Right forelimb (tissue), 1 donor: ENCODE data around the gene PRPF18.

Experiments used
- DNase-seq: peaks from one replicate; pipeline ENCODE4 v3.0.0-alpha.2; 2018

Gene PRPF18

GRCh38 chr10:13644866-13645265 is 58.1 kb downstream of the PRPF18 start:
- DNase-seq, result no peak

DNA sequence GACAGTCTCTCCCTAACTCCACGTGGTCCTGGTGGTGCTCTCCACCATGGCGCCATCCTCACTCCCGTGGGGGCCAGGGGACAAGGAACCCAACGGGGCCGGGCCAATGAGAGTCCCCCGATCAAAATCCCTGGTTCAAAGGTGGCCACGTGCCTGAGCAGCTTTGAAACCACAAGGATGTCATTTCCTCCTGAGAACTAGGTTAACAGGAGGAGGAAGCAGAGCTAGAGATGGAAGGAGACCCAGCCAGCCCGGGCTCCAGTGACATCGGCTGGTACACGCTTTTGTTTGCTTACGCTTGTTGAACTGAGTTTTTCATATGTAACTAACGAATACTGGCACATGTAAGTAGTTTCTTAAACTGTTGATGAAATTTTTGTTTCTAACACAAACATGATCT is 61.7 kb downstream of the PRPF18 start:
- no peak for DNase-seq

DNA sequence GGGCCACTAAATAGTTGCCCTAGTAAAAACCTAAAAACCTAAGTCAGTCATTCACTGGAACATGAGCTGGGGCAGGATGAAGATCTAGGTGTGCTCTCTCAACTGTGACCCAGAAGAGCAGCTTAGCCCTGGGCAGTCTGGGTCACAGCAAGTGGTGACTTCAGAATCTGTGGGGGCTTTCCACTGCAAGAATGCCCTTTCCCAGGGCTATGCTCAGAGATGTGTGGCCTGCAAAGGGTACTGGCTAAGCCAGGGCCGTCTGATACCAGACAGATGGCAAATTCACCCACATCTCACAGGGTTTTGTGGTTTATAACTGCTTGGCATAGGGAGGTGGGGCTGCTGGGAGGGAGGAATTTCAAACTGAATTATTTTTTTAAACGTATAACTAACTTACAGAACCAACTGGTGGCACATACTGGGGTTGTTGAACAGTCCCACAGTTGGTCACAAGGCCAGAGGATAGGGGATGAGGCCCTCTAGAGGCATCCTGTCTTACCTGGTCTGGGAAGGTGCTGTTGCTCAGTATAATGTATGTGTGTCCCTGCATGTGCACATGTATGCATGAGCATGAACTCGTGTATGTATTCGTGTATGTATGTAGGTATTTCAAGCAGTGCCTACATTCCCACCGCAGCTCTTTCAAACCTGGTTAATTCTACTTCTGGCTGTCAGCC is 63.2 kb downstream of the PRPF18 start:
- DNase-seq, result no peak

- DNase-seq, result no peak
Observed at GRCh38 chr10:13650961-13651360, 64.2 kb downstream of the PRPF18 start.

GRCh38 chr10:13651969-13652720 is 65.4 kb downstream of the PRPF18 start:
- no peak for DNase-seq

DNA sequence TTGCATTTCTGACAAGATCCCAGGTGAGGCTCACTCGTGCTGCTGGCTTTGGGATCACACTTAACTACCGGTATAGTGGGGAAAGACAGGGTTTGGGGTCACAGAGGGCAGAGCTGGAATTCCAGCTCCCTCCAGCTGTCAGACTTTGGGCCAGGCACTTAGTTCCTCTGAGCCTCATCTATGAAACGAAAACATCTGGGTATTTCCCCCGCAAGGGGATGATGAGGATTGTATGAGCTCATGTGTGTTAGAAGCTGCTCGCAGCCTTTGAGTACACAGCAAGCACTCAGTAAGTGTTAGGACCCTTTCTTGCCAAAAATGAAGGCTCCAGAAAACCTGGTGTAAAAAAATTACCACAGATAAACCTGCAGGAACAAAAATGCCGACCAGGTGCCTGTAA is 66.1 kb downstream of the PRPF18 start:
- no peak for DNase-seq

- DNase-seq, result no peak
Observed at GRCh38 chr10:13654118-13654830, 67.5 kb downstream of the PRPF18 start.

DNA sequence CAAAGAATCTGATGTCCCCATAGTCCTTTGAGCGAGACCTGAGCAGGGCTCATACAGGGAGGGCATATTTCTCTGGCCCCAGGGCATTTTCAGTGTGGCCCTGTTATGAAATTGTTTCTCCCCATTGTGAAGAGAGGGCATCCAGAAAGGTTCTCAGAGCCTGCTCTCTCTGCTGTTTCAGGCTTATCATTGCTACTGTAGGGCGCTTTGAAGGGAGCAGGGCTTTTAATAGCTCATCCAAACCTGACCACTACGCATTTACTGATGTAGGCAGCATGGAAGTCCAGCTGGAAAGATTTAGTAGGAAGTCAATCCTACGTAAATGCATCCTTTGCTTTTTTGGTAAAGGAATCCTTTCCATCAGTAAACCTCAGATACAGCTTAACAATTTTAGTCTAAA is 68.1 kb downstream of the PRPF18 start:
- no peak for DNase-seq

- DNase-seq, result no peak
Observed at GRCh38 chr10:13656337-13657100, 69.8 kb downstream of the PRPF18 start.

GRCh38 chr10:13657101-13657680 is 70.4 kb downstream of the PRPF18 start:
- no peak for DNase-seq

DNA sequence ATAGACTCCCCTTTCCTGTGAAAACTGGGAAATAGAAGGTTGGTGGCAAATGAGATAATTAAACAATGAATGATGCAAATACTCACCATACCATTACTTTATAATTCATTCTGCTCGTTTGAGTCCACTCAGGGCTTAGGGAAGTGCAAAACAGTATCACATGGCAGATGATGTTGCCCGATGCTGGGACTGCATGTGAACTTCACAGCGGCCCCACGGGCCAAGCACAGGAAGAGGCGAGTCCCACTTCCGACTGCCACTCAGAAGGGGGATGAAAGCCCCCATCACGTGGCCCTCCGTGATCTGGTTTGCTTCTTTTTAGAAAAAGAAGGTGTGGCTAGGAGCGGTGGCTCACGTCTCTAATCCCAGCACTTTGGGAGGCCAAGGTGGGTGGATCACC is 71.5 kb downstream of the PRPF18 start:
- DNase-seq, result no peak

DNA sequence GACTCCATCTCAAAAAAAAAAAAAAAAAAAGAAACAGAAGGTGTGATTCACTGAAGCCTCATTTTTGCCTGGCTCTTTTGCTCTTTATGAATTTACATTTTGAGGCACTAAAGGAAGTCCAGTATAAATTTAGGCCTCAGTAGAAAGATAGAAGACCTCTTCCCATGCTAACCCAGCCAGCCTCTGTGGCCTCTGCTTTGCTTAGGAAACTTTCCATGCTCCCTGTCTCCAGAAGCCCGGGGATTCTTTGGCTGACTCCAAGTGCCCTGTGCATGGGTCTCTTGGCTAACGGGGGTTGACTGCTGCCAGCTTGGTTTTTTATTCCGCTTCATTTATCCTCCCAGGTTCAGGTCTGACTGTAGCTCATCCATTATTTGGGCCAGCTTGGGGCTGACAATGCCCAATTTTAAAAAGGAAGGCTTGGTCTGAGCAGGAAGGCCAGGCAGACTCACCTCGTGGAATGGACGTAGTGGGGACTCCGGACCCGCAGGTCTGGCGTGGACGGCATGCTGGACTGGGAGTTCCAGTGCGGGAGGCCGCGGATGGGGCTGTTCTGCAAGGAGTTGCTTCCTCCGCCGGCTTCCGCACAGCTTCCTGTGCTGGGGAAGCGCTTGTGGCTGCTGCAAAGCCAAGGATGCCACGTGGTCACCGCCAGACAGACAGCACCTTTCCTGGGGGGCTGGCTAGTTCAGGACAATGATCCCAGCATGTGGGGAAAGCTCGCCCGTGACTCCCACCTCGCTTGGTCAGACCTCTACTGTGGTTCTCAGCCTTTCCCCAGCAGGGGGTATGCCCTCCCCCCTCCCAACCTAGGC is 72.3 kb downstream of the PRPF18 start:
- peak; percentile 59 for DNase-seq

GRCh38 chr10:13659887-13660550 is 73.3 kb downstream of the PRPF18 start:
- peak; percentile 84 for DNase-seq

DNA sequence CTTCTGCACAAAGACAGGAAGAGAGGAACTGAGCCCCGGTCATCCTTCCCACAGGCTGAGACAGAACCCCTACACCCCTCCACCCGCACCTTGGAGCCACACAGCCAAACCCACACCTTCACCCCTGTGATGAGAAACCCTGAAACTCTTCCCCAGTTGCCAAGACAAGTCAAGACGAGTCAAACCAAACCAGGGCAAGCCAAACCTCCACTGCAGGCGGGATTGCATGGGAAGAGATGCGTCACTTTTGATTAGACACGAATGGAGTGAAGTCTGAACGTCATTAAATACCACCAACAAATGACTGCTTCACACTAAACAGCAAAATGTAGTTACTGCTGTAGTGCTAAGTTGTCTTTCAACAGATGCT is 73.8 kb downstream of the PRPF18 start:
- DNase-seq, result no peak

DNA sequence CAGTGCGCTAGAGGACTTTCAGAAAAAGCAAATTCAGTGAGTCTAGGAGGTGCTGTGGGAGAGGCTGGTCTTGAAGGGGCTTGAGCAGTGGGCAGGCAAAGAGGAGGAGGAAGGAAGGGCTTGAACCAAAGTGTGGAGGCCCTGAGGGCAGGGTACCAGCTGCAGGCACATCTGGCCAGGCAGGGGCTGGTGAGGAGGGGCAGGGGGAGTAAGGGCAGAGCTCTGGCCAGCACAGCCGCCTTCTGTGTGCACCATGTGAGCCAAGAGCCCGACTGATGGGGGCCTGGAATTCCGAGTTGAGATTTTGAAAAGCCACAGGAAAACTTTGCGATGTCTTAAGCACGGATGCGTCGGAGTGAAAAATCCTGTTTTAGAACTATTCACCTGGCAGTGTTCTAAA is 74.5 kb downstream of the PRPF18 start:
- DNase-seq, result peak; percentile 70

- DNase-seq, result no peak
Observed at GRCh38 chr10:13665516-13666262, 78.9 kb downstream of the PRPF18 start.

DNA sequence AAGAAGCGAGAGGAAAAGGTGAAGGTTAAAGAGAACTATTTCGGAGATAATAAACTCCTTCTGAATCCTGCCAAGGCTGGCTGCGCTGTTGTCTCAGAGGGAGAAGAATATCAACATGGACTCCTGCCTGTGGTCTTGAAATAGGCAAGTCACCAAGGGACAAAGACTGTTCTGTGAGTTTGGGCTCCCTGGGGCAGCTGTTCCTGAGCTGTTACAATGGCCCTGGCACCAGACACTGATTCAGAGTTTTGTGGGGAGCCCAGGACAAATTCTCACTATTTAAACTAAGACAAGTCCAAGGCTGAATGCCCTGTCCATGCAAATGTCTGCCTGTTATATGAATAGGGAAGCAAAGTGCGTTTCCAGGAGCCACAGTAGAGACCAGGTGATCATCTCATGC is 81.4 kb downstream of the PRPF18 start:
- no peak for DNase-seq

DNA sequence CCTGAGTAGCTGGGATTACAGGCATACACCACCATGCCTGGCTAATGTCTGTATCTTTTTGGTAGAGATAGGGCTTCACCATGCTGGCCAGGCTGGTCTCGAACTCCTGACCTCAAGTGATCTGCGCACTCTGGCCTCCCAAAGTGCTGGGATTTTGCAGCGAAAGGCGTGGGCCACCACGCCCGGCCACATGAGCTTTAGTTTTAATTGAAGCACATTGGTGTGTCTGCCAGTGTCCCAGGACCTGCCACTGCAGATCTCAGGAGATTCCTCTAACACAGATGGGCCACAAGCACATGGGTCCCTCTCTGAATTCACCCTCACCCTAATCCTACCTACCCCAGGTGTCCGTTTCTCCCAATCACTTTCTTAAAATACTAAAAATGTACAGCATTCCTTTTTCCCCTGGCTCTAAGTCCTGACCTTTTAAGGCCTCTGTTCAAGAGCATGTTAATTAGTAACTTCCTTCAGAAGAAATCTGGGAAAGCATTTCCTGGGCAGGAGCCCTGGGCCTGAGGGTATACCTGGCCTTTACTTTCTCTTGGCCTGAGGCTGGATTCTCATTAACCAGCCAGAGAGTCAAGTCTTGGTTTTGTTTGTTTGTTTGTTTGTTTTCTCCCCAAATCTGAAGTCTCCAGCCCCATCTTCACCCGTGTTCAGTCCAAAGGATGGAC is 82.6 kb downstream of the PRPF18 start:
- DNase-seq, result no peak

DNA sequence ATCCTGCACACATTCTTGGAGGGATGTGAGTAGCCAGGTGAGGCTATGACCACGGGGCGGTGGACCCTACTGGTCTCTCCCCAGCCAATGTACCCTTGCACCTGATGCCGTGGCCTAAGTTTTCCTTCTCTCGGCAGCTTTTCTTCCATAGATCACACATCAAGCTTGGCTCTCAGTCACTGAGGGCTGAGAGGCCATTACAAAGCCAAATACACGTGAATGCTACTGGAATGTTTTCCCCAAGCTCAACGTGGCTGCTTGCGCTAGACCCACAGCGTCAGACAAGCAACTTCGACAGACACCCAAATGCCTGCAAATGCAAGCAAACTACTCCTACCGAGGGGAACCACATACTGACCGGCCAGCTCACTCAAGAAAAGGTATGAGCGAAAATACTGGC is 83.1 kb downstream of the PRPF18 start:
- DNase-seq, result no peak

DNA sequence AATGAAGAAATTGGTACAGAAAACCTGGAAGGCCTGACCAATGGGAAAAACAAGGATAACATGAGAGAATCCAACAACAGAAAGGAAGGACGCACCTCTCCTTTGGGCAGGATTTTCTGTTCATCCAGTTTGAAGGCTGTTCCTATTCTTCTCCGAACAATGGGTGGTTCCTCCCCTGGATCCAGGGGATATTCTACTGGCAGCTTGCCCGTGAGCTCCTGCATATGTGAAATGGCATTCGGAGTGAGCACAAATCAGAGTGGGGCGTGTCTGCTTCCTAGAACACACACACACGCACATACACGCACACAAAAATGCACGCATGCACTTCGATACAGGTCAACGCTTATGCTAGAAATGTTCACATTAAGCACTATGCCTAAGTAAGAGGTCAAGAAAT is 83.5 kb downstream of the PRPF18 start:
- no peak for DNase-seq
